ENCODE data around the gene CTNNB1.
A peak's percentile ranks its signal among the peaks of the same experiment; 100 is the strongest.

CTNNB1 gene

DNA sequence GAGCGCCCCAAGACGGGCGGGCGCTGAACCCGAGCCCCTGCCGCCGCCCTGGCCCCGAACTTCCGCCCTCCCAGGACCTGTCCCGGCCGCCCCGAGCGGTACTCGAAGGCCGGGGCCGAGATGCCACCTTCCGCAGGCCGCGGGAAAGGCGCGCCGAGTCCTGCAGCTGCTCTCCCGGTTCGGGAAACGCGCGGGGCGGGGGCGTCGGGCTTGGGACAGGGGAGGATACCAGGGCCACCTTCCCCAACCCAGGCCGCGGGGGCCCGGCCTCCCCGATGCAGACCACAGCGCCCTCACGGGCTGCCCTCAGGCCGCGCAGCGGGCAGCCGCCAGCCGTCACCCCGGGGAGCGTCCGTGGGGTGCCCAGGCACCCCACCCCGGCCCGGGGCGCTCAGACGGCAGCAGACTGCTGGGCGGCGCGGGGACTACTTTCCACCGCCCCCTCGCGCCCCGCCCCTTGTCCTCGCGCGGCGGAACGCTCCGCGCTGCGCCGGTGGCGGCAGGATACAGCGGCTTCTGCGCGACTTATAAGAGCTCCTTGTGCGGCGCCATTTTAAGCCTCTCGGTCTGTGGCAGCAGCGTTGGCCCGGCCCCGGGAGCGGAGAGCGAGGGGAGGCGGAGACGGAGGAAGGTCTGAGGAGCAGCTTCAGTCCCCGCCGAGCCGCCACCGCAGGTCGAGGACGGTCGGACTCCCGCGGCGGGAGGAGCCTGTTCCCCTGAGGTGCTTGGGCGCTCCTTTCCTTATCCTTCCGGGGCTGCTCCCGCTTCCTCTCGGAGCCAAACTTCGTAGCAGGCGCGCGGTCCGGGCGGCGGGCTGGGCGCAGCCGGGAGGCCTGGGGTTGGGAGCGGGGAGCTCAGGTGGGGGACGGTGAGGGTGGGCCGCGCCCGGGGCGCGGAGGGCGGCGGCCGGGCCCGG is at the start of gene CTNNB1:
TSS of gene CTNNB1 (plus strand) at position 556 of the 916 bp plus-strand sequence. CDS start 24,564 bp downstream, outside the sequence.
- peak; percentile 56 for DNase-seq (ENCODE audit: low spot score)
- H3K27ac ChIP-seq = peak within 1 kb of the TSS; percentile 88
- CTCF ChIA-PET = no interaction called here
- TF ChIP-seq, protein P1, sequence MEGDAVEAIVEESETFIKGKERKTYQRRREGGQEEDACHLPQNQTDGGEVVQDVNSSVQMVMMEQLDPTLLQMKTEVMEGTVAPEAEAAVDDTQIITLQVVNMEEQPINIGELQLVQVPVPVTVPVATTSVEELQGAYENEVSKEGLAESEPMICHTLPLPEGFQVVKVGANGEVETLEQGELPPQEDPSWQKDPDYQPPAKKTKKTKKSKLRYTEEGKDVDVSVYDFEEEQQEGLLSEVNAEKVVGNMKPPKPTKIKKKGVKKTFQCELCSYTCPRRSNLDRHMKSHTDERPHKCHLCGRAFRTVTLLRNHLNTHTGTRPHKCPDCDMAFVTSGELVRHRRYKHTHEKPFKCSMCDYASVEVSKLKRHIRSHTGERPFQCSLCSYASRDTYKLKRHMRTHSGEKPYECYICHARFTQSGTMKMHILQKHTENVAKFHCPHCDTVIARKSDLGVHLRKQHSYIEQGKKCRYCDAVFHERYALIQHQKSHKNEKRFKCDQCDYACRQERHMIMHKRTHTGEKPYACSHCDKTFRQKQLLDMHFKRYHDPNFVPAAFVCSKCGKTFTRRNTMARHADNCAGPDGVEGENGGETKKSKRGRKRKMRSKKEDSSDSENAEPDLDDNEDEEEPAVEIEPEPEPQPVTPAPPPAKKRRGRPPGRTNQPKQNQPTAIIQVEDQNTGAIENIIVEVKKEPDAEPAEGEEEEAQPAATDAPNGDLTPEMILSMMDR (conservative IDR thresholded peaks at IDR 0.05; ENCODE audit: low read depth) = peak; percentile 27
- POLR2A ChIA-PET (ENCODE audit: low non-redundant PET) = interaction anchor here (0.6 kb wide), 1 partner anchor 133 kb away, joined by 3 read pairs; no protein-coding TSS in a partner anchor

DNA sequence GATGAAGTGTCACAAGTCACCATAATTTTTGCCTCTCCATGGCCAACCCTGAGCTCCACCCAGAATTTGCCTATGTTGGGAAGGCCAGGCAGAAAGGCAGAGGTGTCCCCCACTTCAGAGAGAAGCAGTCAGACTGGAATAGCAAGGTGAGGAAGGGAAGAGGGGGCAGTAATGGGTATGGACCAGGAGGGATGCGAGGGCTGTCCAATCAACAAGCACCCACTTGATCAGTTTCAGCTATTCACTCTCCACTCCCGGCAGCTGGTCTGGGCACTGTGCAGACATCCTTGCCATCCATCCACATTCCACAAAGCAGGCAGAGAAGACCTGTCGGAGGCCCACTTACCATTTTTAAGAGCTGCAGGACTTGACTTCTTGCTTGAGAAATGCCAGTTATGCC is 43.5 kb upstream of the CTNNB1 start:
- TF ChIP-seq, protein P1 (conservative IDR thresholded peaks at IDR 0.05; ENCODE audit: low read depth) = no peak
- ChIA-PET POLR2A (ENCODE audit: low non-redundant PET) (no interaction called here), CTCF (no interaction called here)
- H3K27ac ChIP-seq = no peak overlapping the region
- no peak for DNase-seq (ENCODE audit: low spot score)

DNA sequence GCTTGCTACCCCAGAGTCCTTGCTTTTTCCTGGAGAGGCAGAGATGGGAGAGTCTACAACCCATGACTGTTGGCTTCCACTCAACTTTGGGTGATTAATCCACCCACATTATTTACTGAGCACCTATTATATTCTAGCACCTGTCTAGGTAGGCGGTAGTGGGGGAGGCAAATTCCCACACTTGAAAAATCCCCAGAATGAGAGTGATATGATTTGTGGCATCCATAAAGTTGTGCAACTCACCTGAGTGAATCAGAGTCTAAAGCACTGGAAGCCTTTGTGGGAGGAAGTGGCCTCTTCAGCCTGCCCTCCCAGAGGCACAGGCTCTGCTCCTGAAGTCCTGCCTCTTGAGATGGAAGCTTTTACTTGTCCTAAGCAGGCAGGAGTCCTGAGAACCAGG is 40.4 kb upstream of the CTNNB1 start:
- H3K27ac ChIP-seq = no peak overlapping the region
- POLR2A ChIA-PET (ENCODE audit: low non-redundant PET) = no interaction called here

DNA sequence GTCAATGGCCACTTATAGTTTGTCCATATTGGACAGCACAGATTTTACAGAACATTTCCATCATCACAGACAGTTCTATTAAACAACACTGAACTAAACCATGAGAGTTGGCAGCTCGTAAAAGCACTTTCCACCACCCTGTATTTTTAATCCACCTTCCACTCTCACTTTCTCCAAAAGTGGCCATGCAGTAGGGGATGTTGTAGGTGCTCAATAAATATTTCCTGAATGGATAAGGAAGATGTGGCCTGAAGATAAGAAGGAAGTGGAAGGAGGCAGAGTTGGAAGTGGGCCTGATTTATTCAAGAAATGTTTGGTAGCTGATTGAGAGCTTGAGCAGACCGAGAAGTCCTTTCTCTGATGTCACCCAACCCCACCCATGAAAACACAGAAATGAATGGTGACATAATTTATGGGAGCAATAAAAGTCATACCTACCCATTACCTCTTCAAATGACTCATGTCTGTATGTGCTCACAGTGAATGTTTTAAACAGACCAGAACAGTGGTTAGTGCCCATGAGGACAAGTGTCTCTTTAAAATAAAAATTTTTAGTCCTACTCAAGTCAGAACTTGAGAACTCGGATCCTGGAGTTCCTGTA is 39.6 kb upstream of the CTNNB1 start:
- ChIA-PET POLR2A (ENCODE audit: low non-redundant PET) (no interaction called here), CTCF (interaction anchor here (0.7 kb wide), 1 partner anchor 579 kb away, joined by 3 read pairs; no protein-coding TSS in a partner anchor)
- no peak overlapping the region for H3K27ac ChIP-seq
- TF ChIP-seq, protein P1 (conservative IDR thresholded peaks at IDR 0.05; ENCODE audit: low read depth) = no peak
- DNase-seq (ENCODE audit: low spot score) = peak; percentile 32

More for the DNA sequence above, 40.4 kb upstream of the CTNNB1 start:
- TF ChIP-seq, protein P1 (conservative IDR thresholded peaks at IDR 0.05; ENCODE audit: low read depth) = no peak
- CTCF ChIA-PET = interaction anchor here (0.7 kb wide), 1 partner anchor 578 kb away, joined by 3 read pairs; no protein-coding TSS in a partner anchor
- DNase-seq (ENCODE audit: low spot score) = peak; percentile 58

DNA sequence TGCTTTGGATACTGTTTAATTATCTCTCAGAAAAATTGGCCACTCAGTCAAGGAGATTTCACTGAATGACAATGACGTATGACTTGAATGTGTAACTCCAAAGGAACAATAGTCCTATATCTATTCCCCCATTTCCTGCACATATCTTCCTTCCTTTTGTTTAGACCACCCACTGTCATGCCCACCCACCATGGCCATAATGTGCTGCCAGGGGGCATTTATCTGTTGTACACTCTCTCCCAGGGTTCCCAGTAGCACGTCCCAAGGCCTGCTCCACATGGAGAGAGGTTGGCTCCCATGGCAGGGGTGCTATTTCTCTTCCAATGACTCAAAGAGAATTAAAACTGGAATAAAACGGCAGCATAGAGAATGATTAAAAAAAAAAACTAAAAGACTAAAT is 36.8 kb upstream of the CTNNB1 start:
- no peak for DNase-seq (ENCODE audit: low spot score)
- ChIA-PET CTCF (no interaction called here), POLR2A (ENCODE audit: low non-redundant PET) (no interaction called here)
- TF ChIP-seq, protein P1 (conservative IDR thresholded peaks at IDR 0.05; ENCODE audit: low read depth) = no peak
- H3K27ac ChIP-seq = no peak overlapping the region

DNA sequence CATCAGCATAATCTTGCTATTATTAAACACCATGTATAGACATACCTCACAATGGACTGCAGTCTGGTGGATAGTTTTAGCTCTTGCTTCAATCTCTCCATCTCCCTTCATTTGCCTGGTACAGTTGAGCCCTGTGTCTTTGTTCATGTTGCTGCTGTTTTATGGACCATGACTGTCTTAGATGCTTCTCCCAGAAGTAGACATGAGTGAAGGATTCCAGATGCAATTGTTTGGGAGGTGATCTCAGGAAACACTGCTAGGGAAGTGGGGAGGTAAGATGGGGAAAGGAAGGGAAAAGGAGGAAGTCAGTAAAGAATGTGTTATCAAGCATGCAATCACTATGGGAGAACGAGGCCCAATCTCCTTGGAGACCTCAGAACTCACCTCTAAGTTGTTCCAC is 36.3 kb upstream of the CTNNB1 start:
- ChIA-PET CTCF (interaction anchor here (0.6 kb wide), 1 partner anchor 737 kb away, joined by 3 read pairs; no protein-coding TSS in a partner anchor), POLR2A (ENCODE audit: low non-redundant PET) (no interaction called here)
- DNase-seq (ENCODE audit: low spot score) = no peak
- TF ChIP-seq, protein P1 (conservative IDR thresholded peaks at IDR 0.05; ENCODE audit: low read depth) = no peak
- H3K27ac ChIP-seq = no peak overlapping the region
